Lower leg skin (tissue), 3 donors: Measurements from ENCODE around the gene NFATC2.

Experiments used
- POLR2A ChIP-seq, 2 donors: fragments of 450-650 bp; IDR thresholded peaks; one replicate each; pipeline ENCODE4 v1.6.1; 2016 to 2017; ENCODE audit warnings: antibody characterized with exemption in 2 of 2, mild to moderate bottlenecking in 1 of 2, moderate library complexity in 1 of 2
- TF ChIP-seq, protein P1 (sequence below), 3 donors: fragments of 450-650 bp; IDR thresholded peaks; one replicate each; pipeline ENCODE4 v1.5.1; 2016; ENCODE audit warnings: antibody characterized with exemption in 3 of 3, mild to moderate bottlenecking in 3 of 3, moderate library complexity in 2 of 3

GRCh38 chr20:51391926-51392325, 150.6 kb downstream of the NFATC2 start:
- TF ChIP-seq, protein P1, sequence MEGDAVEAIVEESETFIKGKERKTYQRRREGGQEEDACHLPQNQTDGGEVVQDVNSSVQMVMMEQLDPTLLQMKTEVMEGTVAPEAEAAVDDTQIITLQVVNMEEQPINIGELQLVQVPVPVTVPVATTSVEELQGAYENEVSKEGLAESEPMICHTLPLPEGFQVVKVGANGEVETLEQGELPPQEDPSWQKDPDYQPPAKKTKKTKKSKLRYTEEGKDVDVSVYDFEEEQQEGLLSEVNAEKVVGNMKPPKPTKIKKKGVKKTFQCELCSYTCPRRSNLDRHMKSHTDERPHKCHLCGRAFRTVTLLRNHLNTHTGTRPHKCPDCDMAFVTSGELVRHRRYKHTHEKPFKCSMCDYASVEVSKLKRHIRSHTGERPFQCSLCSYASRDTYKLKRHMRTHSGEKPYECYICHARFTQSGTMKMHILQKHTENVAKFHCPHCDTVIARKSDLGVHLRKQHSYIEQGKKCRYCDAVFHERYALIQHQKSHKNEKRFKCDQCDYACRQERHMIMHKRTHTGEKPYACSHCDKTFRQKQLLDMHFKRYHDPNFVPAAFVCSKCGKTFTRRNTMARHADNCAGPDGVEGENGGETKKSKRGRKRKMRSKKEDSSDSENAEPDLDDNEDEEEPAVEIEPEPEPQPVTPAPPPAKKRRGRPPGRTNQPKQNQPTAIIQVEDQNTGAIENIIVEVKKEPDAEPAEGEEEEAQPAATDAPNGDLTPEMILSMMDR (IDR thresholded peaks at IDR 0.05): no peak
- no peak for TF ChIP-seq POLR2A (IDR thresholded peaks at IDR 0.05)
